LNCAP (cell line): ENCODE measurements around the gene DCPS.

Experiments used
- CTCF ChIP-seq: fragments of 450-650 bp; IDR thresholded peaks from 2 replicates; pipeline ENCODE4 v1.5.1; 2017; ENCODE audit warnings: mild to moderate bottlenecking

Gene DCPS

DNA sequence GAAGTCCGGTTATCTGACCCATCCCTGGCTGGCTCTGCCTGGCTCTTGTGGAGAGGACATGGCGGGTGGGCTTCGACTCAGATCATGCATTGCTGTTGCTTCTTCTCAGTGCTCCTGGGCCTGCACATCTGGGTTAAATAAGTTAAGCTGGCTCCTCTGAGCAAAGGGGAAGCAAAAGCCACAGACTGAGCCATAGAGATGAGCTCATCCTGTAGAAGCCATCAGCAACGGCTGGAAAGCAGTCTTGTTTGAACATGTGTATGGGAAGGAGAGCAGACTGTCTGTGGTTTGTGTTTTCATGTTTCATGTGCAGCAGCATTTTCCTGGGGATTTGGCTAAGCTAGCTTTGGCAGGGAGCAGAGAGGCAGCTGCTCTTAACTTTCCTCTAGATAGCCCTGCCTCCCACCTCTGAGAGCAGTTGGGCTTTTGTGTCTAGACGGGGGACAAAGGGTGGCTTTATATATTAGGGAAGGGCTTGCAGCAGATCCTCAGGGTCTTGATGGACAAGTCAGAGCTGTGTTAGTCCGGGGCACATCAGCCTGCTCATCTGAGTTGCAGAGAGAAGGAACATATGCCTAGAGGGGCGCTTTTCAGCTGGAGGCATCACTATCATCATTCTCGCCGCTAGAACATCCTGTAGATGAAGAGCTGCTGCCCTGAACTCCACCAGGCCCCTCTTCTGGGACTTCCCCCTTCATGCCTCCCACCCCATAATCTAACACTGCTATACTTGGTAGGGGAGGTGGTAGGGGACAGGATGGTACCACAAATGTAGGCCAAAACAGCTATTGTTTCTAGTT is 14.9 kb downstream of the DCPS start:
- TF ChIP-seq CTCF = no peak

GRCh38 chr11:126319374-126319740 is 15.5 kb downstream of the DCPS start:
- TF ChIP-seq CTCF = no peak

DNA sequence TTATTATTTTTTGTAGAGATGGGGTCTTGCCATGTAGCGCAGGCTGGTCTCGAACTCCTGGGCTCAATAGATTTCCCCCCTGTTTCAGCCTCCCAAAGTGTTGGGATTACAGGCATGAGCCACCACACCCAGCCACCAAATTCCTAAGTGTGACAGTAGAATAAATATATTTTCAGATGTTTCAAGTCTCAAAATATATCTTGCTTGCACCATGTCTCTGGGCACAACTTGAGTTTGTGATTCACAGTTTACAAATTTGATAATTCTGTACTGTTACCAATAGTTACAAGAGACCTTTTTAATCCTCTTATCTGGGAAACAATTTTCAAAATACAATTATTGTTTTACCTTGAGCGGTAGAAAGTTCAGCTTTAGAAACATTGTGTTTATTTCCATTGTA is 19.1 kb downstream of the DCPS start:
- no peak for TF ChIP-seq CTCF

DNA sequence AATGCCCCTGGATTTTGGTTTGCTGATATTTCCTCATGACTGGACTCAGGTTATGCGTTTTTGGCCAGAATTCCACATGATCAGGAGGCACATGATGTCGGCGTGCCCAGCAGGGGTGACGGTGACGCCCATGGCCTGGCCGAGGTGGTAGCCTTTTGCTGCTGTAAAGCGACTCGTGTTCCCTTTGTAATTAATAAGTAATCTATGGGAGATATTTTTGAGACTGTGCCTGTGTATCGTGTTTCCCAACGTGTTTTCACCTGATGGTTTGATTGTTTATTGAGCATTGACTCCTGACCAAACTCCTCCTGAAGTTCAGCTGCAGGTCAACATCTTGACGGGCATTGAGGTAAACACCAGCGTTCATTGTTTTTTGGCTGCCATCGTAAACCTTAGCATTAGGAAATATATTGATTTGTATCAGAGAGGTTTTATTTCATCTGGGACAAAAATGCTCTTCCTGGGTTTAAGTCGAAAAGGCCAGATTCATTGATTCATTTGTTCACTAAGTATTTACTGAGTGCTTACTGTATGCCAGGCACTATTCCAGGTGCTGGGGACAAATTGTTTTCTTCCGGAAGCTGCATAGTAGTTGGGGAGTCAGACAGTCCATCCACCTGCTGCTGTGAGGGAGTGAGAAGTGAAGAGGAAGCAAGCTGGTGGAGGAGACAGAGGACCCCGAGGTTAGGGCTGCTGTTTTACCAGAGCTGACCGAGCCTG is 23.6 kb downstream of the DCPS start:
- TF ChIP-seq CTCF = no peak

- no peak for TF ChIP-seq CTCF
Measured at GRCh38 chr11:126328001-126328390, 24.1 kb downstream of the DCPS start.

- TF ChIP-seq CTCF = no peak
Measured at GRCh38 chr11:126328444-126328843, 24.6 kb downstream of the DCPS start.

GRCh38 chr11:126328938-126329643 is 25.2 kb downstream of the DCPS start:
- TF ChIP-seq CTCF = no peak
